Ammon's horn (tissue), 1 donor: ENCODE results near the gene RALGAPA1.
"Not testable (repeated sequence)": the region's sequence is repeated elsewhere in the genome, so short reads cannot be mapped to it uniquely, and the experiment has no call there.

Experiments used
- DNase-seq: peaks from one replicate; pipeline ENCODE4 v3.0.0-alpha.2; 2016; ENCODE audit warnings: low spot score

The RALGAPA1 gene

DNA sequence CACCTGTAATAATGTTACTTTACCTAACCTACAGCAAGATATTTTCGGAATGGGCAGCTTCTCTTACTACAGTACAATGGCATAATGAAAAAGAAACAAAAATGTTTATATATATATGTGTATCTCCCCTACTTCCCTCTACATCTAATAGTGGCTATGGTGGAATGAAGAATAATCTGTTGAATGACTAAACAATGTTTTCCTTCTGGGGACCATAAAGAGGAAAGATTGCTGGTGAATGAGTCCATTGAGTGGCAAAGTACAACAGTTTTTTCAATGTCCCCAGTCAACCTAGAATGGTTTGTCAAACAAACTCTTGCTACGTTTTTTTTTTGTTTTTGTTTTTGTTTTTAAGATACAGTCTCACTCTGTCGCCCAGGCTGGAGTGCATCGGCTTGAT, 47.2 kb downstream of the RALGAPA1 start:
- no peak for DNase-seq

DNA sequence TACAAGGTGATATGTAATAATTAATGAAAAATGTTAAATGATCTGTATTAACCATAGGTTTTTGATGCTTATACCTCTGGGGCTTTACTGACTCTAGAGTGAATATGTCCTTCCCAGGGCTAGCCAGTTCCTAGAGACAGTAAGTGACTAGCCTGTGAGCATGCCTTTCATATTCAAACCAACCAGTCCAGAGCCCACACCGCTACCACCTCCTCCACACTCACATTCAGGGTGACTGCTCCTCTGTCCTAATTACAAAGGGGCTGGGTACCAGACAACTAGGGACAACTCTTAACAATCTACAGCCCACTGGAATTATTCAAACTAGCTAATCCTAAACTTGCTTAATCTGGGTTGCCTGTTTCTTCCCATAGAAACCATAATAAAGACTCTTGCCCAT, 49.0 kb downstream of the RALGAPA1 start:
- DNase-seq: no peak

DNA sequence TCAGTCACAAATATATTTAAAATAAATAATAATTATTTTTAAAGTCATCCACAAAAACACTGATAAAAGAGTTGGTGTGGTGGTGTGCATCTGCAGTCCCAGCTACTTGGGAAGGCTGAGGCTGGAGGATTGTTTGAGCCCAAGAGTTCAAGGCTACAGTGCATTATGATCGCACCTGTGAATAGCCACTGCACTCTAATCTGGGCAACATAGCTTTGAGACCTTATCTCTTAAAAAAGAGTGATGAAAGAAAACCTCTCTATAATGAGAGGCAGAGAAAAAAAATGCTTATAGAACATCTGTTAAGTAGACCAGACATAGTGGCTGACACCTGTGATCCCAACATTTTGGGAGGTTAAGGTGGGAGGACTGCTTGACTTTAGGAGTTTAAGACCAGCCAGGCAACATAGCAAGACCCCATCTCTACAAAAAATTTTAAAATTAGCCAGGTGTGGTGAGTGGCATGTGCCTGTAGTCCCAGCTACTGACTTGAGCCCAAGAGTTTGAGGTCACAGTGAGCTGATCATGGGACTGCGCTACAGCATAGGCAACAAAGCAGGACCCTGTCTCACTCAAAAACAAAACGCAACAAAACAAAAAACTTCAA, 50.5 kb downstream of the RALGAPA1 start:
- no peak for DNase-seq

DNA sequence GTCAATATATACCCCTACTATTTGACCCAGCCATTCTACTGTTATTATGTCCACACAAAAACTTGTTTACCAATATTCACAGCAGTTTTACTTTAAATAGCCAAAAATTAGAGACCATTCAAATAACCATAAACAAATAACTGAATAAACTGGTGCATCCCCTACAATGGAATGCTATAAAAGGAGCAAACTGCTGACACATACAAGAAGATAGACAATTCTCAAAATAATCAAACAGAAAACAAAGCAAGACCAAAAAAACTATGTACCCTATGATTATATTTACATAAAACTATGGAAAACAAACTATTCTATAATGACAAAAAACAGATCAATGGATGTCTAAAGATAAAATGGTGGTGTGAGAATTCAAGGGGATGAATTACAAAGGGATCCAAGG, 54.4 kb downstream of the RALGAPA1 start:
- no peak for DNase-seq

DNA sequence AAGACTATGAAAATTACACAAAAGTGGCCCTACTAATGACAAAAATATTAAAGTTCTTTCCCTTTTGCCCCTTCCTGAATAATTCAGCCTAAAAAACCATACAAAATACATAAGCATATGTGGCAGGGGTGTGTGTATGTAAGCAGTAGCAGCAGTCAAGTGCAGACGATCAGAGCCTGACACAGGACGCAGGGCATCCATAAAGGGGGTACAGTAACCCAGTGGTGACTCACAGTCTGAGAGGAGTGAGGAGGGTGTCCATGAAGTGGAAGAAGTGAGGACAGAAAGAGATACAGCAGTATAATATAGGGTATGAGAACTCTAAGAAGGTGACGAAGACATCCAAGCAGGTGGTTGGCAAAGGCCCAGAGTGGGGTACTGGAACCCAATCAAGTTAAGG, 56.7 kb downstream of the RALGAPA1 start:
- DNase-seq: no peak

DNA sequence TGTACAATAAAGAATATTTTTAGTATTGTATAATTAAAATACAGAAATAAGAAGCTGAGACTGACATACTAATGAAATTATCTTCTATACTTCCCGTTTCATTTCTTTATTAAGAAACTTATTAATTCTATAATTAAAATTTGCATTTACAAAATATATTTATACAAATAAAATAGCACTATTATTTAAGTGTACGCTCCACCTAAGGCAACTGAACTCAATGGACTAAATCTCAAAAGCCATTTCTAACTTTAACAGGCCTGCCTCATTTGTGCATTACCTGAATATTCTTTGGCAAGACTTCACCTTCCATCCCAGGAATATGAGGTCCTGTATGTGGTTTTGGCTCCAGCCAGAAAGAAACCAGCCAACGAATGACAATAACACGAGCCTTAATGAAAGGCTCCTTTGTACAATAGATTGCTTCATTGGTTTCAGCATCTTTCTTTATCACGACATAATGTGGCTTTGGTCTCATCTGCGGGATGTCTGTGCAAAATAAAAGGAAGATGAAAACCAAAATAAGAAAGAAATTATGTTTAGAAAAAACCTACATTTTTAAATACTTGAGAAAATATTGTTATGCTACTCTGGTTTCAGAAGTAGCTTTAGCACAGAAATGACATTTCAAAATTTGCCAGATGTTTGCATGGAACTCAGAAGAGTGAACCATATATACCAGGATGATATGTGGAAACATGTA, 58.7 kb downstream of the RALGAPA1 start:
- no peak for DNase-seq

DNA sequence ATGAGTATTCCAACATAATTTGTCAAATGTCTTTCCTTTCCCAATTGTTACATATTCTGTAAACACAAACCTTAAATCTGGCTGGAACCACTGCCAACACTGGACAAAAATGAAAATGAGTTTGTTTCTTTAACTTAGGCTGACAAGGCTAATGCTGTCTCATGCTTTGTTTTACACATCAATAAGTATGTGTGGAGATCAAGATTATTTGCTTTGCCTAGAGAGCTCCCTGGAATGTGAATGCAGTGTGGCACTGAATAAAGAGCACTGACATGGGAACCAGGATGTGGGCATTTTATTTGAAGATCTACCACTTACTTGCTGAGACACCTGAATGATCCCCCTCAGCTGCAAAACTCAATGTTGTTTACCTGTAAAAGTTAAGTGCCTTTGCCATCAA, 61.7 kb downstream of the RALGAPA1 start:
- DNase-seq: no peak

DNA sequence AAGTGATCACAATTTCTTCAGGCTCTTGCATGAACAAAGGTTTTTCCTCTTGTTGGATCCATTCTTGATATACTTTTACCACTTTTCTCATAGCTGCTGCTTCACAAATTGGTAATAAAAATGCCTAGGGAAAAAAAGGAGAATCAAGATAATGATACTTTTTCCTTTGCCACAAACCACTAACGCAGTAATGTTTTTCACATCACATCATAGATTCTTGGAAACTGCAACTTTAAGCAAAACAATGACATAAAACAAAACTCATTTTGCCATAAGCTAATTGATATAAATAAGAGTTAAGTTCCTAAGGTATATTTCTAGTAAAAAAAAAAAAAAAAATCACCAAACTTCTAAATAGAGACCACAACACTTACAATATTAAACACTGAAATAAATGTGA, 66.7 kb downstream of the RALGAPA1 start:
- DNase-seq: no peak

DNA sequence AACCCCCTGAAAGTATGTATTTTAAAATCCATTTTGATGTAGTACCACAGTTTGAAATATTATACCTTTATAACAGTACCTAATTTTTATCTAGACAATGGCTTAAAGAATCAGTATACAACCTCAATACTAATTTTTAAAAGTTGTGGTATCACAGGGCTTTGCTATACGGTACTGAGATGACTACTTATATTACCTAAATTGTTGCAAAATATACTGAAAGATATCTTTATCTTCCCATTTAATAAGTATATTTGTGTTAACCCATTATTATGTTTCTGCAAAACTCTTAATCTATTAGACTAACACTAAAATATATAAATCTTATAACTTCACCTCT, 67.1 kb downstream of the RALGAPA1 start:
- no peak for DNase-seq

DNA sequence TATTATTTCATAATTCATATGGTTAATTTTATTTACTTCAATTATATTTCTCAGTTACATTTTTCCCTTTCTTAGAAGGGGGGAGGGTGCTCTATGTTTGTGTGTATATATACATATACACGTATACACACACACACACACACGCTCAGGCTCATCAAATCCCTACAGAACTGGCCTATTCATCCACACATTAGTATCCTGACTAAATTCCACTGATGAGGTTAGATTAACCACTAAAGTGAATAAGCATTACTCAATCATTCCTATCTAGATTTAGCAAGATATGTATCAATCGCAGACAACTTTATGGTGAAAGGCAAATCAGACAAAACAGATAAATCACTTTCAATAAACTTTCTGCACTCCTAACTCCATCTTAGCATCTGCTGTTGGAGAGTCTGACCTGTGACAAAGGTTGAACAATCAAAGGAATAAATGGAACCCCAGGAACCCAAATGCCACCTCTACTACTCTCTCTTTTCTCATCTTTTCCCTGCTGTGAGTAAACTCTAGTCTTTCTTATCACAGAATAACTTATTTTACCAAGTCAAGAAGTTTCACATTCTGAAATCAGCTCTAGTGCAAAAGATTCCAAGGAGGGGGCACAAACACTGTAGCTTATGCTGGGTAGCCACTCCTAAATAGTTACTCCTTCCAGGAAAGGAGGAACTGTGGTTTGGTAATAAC, 67.6 kb downstream of the RALGAPA1 start:
- no peak for DNase-seq

DNA sequence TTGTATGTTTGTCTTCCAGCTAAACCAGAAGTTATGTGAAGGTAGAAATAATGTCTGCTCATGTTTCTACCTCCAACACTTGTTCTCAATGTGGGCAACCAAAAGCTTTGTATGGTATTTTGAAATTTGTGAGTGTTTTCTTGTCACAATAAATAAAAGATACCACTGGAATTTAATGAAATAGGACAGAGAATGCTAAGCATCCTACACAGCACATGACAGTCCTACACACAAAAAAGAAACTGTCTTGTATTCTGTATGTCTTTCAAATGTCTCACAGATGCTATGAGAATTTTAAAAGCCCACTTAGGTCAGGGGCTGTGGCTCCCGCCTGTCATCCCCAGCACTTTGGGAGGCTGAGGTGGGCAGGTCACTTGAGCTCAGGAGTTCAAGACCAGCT, 68.9 kb downstream of the RALGAPA1 start:
- DNase-seq: no peak

DNA sequence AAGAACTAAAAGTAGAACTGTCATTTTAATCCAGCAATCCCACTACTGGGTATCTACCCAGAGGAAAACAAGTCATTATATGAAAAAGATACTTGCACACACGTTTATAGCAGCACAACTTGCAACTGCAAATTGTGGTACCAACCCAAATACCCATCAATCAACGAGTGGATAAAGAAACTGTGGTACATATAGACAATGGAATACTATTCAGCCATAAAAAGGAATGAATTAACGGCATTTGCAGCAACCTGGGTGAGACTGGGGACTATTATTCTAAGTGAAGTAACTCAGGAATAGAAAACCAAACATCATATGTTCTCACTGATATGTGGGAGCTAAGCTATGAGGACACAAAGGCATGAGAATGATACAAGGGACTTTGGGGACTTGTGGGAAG, 73.9 kb downstream of the RALGAPA1 start:
- DNase-seq: not testable (repeated sequence)

DNA sequence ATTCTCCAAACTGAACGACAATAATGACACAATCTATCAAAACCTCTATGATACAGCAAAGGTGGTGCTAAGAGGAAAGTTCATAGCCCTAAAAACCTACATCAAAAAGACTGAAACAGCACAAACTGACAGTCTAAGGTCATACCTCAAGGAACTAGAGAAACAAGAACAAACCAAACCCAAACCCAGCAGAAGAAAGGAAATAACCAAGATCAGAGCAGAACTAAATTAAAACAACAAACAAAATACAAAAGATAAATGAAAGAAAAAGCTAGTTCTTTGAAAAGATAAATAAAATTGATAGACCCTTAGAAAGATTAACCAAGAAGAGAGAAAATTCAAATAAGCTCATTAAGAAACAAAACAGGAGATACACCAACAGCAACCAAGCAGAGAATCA, 75.6 kb downstream of the RALGAPA1 start:
- not testable (repeated sequence) for DNase-seq

DNA sequence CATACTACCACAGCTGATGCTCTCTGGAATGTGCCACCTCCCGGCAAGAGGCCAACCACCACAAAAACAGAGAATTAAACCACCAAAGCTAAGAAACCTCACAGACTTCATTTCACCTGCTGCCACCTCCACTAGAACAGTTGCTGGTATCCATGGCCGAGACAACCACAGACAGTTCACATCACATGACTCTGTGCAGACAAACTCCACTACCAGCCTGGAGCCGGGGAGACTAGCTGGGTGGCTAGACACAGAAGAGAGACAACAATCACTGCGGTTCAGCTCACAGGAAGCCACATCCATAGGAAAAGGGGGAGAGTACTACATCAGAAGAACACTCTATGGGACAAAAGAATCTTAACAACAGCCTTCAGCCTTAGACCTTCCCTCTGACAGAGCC, 78.2 kb downstream of the RALGAPA1 start:
- no peak for DNase-seq

DNA sequence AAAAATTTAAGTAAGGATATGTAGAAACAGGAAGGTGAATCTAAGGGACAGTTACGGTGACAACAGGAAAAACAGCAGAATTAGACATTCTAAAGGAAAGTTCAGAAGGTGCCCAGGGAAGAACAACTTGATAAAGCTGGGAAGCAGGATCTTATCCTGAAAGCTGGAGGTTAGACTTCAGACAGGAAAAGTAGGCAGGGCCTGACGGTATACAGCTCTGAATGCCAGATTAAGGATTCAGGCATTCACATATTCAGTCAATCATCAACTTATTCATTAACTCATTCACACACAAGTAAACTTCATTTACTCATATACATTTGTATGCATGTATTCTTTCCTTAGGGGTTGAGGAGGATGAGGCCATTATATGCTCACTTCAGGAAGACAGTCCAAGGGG, 81.3 kb downstream of the RALGAPA1 start:
- DNase-seq: no peak

DNA sequence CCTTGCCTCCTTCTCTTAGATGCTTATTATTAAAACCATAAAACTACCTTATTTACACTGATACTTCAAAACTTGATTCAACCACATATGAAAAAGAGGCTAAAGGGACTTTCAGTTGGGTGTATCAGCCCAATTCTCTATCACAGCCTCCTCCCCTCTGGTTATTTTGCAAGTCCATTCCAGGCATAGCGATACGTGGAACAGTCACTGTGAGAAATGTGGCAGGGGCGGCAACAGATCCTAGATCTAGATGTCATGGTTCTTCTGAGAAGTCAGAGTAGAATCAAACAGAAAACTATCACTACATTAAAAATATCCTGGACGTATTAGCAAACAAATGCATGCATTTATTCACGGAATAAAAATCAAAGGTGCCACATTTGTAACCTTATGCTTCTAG, 83.2 kb downstream of the RALGAPA1 start:
- DNase-seq: no peak

DNA sequence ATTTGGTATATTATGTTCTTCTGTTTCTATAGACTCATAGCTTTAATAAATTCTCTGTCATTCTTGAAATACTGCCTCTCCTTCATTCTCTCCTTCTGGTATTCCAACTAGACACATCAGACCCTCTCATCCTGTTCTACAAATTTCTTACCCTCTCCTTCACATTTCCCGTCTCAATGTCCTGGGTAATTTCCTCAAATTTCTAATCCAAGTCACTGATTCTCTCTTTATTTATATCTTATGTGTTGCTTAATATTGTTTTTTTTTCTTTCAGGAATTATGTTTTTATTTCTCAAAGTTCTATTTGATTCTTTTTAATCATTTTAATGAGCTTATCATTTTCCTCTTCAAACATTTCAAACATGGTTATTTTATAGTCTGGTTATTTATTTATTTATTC, 94.0 kb downstream of the RALGAPA1 start:
- no peak for DNase-seq

DNA sequence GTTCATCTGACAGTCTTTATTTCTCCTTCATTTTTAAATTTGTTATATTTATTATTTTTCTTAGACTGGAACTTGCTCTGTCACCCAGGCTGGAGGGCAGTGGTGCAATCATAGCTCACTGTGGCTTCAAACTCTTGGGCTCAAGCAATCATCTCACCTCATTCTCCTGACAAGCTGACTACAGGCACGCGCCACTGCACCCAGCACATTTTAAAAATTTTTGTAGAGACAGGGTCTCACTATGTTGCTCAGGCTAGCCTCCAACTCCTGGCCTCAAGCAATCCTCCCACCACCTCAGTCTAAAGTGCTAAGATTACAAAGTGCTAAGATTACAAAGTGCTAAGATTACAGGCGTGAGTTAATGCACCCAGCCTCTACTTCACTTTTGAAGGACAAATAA, 96.6 kb downstream of the RALGAPA1 start:
- no peak for DNase-seq

DNA sequence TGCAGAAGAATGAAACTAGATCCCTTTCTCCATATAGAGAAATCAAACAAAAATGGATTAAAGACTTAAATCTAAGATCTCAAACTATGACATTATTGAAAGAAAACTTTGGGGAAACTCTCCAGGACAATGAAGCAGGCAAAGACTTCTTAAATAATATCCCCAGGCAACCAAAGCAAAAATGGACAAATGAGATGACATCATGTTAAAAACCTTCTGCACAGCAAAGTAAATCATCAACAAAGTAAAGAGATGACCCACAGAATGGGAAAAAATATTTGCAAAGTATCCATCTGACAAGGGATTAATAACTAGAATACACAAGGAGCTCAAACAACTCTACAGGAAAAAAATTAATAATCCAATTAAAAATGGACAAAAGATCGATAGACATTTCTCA, 101.0 kb downstream of the RALGAPA1 start:
- no peak for DNase-seq

DNA sequence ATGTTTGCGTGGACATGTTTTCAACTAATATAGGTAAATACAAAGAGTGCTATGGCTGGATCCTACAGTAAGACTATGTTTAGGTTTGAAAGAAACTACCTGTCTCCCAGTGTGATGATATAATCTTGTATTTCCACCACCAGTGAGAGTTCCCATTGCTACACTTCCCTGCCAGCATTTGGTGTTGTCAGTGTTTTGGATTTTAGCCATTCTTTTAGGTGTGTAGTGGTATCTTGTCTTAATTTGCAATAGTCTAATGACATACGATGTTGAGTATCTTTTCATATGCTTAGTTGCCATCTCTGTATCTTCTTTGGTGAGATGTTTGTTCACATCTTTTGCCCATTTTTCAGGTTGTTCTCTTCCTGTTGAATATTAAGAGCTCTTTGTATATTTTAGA, 103.5 kb downstream of the RALGAPA1 start:
- no peak for DNase-seq

DNA sequence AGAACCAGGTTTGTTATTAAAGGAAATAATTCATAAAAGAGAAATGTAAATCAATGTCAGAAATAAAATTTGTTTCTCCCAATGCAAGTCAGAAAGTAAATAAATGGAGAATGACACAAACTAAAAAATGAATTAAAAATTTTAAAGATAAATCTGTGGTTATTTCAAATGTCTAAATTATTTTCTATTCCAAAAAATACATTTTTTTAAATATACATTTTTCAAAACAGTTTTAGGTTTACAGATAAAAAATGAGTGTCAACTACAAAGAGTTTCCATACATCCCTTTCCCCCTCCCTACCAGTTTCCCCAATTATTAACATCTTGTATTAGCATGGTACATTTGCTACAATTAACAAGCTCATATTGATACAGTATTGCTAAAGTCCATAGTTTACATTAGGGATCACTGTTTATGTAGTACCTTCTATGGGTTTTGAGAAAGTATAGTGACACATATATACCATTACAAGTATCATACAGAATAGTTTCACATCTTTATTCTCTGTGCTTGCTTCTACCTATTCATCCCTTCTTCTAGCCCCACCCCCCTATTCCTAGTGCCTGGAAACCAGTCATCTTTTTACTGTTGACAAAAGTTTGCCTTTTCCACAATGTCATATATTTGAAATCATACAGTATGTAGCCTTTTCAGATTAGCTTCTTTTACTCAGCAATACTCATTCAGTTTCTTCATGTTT, 104.2 kb downstream of the RALGAPA1 start:
- no peak for DNase-seq

DNA sequence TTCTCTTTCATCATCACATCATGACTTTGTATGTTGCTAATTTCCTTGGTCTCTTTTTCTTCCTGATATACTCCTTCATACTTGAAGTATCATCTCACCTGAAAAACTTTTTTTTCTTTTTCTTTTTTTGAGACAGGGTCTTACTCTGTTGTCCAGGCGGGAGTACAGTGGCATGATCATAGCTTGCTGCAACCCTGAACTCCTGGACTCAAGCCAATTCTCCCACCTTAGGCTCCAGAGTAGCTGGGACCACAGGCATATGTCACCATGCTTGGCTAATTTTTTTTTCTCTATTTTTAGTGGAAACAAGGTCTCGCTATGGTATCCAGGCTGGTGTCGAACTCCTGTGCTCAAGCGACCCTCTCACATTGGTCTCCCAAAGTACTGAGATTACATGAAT, 107.6 kb downstream of the RALGAPA1 start:
- no peak for DNase-seq

DNA sequence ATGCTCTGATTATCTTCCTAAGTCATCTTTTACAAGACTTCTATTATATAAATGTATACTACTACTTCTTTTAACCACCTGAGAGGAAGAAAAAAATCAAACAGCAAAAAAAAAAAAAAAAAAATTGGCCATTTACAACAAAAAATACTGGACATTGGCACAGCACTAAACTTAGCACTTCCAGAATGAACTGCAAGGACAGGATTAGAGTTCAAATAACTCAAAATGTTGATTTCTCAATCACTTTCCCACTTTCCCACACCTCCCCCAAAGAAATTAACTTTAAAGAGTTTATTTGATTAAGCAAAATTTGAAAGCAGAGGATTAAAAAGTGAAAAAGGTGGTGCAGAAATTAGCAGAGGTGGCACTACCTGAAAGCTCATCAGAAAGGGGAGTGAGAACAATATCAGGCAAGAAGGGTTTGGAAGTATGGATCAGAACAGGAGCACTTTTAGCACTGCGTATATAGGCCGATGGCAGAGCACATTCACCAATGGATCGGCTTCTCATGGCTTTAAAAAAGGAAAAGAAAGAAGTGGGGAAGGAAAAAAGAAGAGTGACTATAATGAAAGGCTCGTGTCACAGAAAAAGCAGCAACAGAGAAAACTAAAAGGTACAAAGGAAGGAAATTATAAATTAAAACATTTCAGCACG, 109.2 kb downstream of the RALGAPA1 start:
- DNase-seq: no peak
